Activated gamma-delta T cell treated with Interleukin-2 at 50 U/mL for 16 hours (primary cell): ENCODE data around the gene MYL6.

Source experiments
- DNase-seq: peaks from one replicate; pipeline ENCODE4 v3.0.0-alpha.2; 2020

The MYL6 gene

DNA sequence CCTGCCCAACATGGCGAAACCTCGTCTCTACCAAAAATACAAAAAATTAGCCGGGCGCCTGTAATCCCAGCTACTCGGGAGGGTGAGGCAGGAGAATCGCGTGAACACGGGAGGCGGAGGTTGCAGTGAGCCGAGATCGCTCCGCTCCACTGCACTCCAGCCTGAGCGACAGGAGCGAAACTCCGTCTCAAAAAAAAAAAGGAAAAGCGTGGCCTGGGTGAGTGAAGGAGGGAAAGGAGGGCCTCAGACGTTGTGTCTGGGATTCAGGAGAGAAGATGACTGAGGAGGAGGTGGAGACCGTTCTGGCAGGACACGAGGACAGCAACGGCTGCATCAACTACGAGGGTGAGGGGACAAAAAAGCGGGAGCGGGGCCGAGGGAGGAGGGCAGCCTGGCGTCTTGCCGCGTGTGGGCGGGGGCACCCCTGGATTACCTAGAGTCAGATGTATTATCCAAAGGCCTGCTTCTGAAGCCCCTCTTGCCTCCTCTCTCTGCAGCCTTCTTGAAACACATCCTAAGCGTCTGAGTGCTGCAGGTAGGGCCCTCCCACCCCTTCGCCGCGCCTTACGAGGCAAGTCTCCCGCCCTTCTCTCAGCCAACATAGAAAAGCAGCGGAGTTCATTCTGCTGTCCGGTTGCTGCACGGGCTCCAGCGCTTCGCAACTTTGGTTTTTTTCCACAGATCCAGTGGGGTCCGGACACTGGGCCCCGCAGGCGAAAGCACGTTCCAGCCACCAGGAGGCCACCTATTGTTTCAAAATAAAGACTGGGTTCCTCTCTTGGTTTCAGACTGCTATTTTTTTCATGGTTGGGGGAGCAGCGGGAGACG lies 744 bp upstream of the MYL6 start:
- peak; percentile 47 for DNase-seq

DNA sequence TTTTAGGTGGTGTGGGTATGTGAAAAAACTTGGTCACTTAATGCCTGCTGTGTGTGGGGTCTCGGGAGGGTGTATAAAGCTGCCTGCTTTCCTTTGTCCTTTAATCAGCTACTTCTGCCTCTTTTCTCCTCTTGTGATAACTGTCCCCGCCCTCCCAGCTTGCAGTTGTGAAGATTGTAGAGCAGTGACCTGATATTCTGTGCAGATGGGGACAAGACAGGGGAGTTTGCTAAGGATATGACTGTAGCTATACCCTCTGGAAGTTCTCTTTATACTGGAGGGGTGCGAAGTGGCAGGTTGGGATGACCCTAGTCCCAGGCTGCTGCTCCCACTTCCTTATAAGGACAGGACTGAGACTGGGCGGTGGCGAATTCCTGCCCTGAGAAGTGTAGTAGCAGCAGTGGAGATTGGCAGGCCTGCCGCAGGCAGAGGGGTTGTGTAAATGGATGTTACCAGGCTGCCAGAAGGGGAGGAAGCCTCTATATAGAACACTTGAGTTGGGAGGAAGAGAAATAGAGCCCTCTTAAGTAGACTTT lies 835 bp downstream of the MYL6 start:
- no peak for DNase-seq

DNA sequence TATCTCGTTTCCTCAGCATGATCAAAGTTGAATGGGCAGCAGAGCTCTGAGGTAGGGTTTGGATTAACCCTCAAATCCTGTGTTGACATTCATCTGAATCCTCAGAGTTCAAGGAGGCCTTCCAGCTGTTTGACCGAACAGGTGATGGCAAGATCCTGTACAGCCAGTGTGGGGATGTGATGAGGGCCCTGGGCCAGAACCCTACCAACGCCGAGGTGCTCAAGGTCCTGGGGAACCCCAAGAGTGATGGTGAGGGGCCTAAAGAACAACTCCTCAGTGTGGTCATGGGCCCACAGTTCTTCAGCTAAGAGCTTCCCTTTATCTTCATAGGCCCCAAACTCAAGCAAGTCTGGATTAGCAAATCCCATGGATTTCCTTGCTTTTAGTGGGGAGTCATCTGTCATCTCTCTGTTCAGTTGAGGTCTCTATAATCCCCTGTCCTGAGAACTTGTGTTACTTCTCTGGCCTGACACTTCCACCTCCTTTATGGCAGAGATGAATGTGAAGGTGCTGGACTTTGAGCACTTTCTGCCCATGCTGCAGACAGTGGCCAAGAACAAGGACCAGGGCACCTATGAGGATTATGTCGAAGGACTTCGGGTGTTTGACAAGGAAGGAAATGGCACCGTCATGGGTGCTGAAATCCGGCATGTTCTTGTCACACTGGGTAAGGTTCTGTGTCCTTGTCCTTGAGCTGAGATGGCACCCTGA lies 1.5 kb downstream of the MYL6 start:
- no peak for DNase-seq

DNA sequence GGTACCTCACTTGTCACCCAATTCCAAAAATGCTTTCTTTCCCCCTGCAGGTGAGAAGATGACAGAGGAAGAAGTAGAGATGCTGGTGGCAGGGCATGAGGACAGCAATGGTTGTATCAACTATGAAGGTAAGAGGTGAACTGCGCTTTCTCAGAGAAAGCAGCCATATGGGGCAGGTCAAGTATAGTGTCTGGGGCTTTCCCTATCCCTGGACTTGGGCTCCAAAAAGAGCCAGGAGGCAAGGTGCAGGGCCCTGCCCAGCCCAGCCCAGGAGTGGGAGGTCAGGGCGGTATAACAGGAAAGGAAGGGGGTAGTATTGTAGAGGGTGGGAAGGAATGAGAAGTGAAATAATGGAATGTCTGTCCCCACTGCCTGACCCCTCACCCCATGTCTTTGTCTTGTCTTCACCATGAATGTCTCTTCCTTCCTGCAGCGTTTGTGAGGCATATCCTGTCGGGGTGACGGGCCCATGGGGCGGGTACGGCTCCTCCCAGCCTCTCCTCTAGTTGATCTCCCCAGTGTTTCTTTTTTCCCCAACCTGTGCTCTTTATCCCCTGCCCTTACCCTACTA lies 2.1 kb downstream of the MYL6 start:
- DNase-seq: peak; percentile 57

DNA sequence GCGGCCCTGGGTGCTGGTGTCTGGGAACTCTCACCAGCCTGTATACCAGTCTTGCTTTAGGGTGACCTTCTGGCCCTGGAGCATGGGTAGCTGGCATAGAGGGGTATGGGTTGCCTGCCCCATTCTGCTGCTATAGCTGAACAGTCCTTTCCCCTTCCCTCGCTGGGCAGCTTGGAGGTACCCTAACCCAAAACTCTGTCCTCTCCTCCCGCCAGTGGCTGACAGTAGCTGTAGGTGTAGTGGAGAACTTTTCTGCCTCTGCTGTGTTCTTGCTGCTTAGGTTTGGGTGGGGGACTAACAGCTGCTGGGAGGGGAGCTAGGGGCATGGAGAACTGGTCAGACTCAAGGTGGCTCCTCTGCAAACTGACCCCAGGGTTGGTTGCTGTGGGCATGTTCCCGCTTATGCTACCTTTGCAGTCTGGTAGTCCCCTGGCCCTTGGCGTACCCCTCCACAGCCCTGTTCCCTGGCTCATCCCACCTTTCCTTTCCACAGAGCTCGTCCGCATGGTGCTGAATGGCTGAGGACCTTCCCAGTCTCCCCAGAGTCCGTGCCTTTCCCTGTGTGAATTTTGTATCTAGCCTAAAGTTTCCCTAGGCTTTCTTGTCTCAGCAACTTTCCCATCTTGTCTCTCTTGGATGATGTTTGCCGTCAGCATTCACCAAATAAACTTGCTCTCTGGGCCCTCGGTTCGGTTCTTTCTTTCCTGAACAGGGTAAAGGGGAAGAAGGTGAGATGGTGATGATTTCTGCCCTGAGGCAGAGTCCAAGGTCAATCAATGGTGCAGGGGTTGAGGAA lies 2.9 kb downstream of the MYL6 start:
- DNase-seq: no peak

DNA sequence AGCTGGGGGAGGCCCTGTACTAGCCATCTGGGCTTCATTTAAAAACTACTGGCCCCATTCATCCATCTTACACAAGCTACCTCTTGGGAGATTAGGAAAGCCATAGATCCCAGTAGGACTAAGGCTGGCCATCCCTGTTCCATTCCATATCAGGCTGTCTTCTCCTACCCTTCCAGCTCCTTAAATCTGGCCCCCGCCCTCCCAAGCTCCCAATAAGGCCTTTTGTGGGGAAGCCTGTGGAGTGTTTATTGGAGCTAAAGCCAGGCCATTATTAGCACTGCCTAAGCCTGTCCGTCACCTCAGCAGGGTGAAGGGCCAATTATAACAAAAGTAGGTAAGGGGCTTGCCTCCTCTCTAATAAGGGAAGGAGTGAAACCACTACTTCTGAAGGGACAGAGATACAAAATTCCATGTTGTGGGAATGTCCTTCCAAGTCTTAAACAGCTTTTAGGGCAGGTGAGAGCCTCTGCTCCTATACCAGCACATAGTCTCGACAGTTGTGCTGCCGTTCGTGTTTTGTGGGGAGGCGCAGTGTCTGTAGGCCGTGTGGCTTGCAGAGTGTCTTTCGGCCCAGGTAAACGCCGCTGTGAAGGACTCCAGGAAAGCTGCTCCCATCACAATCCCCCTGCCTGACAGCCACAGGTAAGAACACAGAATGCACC lies 3.7 kb downstream of the MYL6 start:
- no peak for DNase-seq

DNA sequence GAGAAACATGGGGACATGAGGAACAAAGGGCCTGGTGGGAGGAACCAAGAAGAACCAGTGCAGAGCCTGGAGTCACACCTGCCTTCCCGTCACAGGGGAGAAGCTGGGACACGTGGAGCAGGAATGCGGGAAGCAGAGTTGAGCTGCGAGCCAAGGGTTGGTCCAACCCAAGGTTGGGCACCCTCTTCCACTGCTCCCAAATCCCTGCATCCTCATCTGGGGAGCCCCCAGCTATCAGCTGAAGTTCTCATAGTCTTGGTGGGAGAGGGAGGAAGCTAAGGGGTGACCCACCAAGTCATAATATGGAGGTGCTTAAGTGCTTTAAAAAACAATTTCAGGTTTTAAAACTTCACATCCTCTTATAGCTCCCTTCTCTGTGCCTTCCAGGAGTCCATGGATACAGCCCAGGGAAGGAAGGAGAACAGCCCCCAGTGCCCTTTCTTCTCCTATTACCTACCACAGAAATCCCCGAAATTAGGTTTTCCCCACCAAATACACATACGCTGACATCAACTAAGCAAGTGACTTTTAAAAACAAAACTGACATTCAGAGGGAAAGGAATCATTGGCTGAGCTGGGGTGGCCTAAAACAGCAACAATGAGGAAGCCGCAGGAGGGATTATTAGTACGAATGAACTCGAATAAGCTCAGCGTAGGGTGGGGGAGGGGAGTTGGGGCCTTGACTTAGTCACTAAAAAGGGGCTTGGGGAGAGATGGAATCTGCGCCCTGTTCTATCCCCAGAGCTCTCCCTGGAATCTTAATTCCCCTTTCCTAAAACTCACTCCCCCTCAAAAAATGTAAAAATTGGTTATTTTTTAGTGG lies 4.5 kb downstream of the MYL6 start:
- DNase-seq: no peak

DNA sequence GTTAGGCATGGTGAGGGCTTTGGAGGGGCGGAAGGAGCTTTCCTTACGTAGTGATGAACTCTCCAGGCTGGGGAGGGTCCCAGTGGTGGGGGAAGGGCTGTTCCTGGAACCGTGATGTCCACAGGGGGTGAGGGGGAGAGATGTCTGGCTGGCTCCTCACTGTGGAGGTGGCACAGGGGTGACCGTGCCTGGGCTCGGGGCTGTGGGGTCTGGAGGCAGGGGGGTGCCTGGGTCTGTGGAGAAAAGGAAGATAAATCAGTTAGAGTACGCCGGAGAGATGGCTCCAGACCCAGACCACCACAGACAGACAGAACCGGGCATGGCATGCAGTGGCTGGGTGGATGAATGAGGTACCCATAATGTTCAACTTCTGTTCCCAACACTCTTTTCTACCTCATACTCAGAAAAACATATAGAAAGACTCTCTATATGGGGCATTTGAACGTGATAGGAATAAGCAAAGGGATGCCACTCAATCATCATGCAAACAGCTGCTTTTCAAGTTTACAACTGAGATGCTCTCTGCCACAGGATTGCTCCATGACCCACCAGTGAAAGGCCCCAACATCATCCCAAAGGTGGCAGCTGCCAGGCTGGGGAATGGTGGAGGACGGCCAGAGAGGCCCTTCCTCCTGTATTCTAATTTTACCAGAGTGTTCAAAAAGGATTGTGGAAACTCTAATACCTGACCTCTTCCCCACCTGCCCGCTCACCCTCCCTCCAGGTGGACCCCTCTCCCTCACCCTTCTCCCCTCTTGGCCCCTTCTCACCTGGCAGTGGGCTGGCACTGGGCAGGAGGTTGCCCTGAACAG lies 5.6 kb downstream of the MYL6 start:
- DNase-seq: no peak

DNA sequence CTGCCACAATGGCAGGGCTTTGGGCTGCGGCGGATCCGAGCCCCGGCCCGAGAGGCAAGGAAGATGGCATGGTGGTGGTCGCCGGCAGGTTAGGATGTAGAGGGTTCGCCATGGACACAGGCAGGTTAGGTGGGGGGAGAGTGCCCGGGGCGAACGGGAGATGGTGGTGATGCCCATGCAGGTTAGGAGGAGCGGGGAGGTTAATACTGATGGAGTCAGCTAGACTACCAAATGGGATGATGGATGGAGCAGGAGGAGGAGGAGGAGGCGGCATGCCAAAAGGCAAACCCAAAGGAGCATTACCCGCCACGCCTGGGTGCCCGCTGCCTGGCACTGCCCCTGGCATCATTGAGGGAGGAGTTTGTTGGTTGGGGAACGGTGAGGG lies 6.2 kb downstream of the MYL6 start:
- DNase-seq: no peak

DNA sequence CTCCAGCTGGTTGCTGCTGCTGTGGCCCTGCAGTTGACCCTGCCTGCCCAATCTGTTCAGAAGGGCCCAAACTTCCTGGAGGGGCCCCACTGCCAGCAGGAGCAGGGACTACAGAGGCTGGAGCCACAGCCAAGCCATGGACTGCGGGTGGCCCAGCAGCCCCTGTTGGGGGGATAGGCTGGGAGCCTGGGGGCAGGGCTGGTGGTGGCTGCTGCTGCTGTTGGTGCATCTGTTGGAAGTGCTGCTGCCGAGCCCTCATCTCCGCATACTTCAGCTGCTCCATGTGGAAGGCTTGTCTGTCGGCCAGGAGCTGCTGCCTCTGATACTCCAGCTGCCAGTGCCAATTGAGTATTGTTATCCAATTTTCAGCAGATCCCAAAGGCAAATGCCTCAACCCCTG lies 7.2 kb downstream of the MYL6 start:
- no peak for DNase-seq

DNA sequence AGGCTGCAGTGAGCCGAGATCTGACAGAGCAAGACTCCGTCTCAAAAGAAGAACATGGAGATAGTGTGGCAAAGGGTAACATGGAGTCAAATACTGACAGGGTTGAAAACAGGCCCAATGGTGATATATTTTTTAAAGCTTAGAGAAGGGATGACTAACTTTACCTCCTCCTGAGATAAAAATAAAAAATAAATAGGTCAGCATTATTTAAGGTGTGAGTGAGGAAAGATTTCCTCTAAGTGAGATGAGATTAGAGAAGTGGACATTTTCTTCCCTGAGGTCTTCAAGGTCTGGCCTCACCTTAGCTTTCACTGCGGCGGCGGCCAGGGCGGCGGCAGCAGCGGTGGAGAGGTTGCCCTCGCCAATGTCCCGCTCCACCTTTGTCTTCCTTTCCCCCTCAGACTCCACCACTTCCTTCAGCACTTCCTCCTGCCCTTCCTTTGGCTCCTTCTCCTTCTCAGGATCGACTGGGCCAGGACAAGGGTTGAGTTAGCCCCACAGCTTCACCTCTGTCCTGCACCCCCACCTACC lies 11.1 kb downstream of the MYL6 start:
- DNase-seq: no peak

DNA sequence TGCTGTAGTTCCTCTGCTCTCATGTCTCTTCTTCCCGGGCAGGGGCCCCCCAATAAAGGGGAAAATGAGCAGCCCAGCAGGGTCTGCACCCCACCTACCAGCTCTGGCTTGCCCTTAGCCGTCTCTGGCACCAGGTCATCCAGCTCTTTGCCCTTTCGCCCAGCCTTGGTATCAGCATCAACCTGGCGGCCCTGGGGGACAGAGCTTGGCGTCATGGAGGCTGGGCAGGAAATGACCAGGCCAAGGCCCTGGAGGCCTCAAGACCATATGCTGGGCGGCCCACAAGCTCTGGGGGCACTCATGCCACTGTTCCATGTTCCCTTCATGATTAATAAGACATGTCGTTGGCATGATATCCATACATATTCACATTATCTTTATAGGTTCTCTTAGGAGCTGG lies 14.7 kb downstream of the MYL6 start:
- DNase-seq: no peak

DNA sequence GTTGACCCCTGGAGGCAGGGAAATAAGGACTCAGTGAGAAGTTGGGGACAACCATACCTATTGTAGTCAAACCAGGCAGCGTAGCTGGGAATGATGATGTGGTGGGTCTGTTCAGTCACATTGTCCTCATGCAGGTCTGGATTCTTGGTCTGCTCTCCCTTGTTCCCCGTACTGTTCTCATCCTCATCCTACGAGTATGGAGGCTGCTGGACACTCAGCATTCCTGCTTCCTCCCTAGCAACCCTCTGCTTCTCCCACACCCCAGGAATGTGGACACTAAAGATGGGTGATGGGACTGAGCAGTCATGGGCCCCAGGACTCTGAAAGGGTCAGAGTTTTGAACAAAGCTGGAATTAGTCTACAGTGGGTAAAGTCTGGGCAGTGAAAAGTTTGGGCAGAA lies 20.2 kb downstream of the MYL6 start:
- no peak for DNase-seq

DNA sequence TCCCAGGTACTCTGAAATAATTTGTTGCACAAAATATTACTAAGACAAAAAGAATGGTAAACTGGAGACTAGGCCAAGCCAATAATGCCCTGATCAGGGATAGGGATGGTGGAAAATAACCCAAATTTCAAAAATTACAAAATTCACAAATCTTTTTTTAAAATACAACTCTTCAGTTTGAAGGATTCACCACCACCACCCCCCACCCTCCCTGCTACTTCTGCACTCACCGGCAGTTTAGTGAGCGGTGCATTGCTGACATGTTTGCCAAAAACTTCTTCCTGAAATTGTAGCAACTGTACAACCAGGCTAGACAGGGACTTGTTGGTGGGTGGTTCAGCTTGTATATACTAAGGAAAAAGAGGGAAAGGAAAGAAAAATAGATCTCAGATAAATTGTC lies 28.8 kb downstream of the MYL6 start:
- DNase-seq: no peak

DNA sequence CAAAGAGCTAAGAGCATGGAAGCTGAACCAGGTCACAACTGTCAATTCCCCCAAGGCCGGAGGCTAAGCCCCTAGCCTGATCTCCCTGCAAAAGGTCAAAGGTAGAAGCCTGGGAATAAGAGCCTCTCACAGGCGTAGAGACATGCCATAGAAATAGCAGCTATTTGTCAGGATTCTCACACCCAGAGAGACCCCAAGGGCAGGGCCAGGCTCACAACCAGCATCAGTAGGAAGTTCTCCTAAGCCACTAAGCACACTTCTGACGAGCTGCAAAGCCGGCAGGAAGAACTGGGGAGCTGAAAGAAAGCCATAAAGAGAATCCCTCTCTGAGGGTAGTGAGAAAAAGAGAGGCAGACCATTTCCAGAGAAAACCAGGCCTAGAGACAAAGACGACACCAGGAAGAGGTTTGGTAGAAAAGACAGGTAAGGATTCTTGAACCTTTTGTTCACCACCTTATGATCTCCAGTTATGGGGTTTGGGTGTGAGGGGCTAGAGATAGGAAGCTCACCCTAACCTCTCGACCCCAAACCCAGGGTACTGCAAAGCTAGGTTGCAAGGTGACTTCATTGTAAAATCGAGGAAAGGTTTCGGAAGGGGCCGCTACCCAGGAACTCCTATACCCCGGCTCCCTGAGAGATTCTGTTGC lies 30.1 kb downstream of the MYL6 start:
- DNase-seq: peak; percentile 9

DNA sequence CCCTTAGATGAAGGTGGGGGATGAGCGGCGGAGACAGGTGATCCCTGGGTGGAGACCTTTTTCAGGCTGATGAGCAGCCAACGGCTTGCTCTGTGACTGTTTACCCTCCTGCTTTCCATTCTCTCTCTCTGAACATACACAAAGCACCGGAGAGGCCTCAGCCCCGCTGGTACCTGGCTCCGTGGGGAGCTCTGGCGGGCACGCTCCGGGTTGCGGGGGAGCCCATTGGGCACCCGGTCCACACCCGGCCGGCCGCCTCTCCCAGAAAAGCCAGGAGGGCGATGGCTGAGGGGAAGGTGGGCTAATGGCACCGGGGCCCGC lies 30.6 kb downstream of the MYL6 start:
- no peak for DNase-seq

DNA sequence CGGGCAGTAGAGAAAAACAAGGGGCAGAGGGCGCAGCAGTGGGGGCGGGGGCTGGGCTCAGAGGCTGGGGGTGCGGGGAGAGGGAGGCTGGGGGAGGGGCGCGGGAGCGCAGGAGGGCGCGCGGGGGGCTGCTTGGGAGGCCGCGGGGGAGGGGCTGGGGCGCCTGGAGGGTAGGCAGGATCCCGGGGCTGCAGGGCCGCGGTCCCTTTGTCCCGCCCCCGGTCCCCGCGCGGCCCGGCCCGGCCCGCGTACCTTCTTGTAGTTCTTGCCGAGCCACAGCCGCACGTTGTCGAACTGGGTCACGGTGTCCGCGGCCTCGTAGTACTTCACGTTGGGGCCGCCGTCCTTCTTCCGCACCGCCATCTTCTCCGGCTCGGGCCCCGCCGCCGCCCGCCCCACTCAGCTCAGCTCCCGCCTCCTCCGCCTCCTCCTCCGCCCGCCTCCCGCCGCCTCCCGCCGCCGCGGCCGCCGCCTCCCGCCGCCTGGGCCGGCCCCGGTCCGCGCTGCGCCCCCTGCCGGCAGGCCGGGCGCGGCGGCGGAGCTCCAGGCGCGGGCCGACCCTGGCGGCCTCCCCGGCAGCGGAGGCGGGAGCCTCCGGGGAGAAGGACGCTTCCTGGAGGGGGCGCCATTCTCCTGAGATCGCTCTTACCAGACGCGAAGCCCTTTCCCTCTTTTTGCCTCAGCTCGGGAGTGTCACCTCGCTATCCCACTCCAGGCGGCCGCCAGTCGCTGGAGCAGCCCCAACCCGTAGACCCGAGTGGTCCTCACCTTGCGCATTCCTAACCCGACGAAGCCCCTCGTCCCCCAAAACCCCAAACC lies 31.1 kb downstream of the MYL6 start, which contains the start of gene SMARCC2:
TSS of gene SMARCC2 (minus strand) at position 385 of the 819 bp plus-strand sequence. CDS start at position 363, 22 bp downstream.
- DNase-seq: peak; percentile 79

DNA sequence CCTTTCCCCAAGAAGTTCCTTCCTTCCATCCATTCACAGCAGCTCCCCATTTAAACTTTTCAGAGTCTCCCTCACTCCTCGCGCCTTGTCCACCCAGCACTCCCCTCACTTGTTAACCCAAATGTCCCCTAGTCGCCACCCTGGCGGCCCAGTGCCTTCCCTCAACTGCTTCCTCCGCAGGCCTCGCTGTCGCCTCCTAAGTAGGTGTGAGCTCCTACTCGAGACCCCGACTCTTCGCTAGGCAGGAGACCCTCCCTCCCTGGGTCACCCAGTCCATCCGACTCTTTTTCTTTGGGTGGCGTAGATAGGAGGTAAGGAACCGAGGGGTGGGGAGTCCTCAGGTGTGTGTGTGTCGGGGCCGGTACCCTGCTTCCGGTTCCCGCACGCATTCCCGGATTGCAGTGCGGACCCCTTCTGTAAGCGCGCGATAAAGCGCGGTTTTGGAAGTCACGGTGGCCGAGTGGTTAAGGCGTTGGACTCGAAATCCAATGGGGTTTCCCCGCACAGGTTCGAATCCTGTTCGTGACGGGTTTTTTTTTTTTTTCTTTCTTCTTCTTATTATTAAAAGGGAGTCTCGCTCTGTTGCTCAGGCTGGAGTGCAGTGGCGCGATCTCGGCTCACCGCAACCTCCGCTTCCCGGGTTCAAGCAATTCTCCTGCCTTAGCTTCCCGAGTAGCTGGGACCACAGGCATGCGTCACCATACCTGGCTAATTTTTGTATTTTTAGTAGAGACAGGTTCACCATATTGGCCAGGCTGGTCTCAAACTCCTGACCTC lies 31.9 kb downstream of the MYL6 start:
- peak; percentile 62 for DNase-seq
